ENCODE measurements around the gene ZNF541.
A peak's percentile ranks its signal among the peaks of the same experiment; 100 is the strongest.

ZNF541 gene, protein sequence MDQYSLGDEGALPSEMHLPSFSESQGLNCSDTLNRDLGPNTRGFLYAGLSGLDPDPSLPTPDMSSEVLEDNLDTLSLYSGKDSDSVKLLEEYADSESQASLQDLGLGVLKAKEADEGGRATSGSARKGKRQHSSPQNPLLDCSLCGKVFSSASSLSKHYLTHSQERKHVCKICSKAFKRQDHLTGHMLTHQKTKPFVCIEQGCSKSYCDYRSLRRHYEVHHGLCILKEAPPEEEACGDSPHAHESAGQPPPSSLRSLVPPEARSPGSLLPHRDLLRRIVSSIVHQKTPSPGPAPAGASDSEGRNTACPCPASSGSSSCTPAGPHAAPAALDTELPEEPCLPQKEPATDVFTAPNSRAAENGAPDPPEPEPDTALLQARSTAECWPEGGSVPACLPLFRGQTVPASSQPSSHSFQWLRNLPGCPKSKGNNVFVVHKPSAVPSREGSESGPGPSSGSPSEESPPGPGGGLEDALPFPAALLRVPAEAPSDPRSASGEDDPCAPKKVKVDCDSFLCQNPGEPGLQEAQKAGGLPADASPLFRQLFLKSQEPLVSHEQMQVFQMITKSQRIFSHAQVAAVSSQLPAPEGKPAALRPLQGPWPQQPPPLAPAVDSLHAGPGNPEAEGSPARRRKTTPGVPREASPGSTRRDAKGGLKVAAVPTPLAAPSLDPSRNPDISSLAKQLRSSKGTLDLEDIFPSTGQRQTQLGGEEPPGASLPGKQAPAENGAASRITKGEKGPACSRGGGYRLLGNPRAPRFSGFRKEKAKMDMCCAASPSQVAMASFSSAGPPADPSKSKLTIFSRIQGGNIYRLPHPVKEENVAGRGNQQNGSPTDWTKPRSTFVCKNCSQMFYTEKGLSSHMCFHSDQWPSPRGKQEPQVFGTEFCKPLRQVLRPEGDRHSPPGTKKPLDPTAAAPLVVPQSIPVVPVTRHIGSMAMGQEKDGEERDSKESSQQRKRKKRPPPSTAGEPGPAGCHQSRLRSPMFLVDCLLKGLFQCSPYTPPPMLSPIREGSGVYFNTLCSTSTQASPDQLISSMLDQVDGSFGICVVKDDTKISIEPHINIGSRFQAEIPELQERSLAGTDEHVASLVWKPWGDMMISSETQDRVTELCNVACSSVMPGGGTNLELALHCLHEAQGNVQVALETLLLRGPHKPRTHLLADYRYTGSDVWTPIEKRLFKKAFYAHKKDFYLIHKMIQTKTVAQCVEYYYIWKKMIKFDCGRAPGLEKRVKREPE (N-terminal part only)

DNA sequence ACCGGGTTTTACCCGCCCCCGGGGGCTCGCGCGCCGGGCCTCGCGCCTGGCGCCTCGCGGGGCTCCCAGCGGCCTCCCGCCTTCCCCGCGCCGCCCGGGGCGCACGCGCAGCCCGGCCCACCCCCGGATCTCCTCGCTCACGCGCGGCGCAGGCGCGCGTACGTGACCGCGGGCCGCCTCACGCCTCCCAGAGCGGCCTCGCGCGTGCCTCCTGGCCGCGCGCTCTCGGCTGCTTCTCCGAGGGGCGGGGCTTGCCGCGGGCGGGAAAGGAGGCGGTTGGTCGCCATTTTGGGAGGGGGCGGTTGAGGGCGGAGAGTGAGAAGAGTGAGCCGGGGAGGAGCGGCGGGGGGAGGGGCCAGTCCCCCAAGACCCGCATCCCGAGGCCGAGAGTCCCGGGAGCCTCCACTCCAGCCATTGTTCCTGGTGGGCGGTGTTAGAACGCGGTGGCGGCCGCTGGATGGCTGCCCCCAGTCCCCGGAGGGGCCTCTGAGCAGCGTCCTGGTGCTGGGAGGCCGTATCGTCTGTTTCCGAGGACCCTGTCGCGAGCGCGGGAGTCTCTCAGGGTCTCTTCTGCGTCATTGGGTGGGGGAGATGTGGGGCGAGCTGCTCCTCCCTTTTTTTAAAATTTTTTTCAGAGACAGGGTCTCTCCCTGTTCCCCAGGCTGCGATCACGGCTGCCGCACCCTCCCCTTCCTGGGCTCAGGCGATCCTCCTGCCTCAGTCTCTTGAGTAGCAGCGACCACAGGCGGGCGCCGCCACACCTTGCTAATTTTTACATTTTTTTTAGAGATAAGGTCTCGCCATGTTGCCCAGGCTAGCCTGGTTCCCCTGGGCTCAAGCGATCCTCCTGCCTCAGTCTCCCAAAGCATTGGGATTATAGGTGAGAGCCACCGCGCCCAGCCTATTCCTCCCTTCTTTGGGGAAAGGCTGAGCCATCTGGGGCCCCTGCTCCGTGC, at the start of gene ZNF541:
Gene ZNF541 (minus strand): TSS at position 78 of the 956 bp plus-strand sequence. CDS start 17,292 bp downstream, outside the sequence.
- Mint-ChIP-seq H3K27ac (no peak within 1 kb of the TSS), H3K4me1 (peaks cover 15% of the 10 kb centered on the region), H3K36me3 (no peaks in the 10 kb centered on the region), H3K27me3 (peaks cover 77% of the 10 kb centered on the region), H3K9me3 (peaks cover 4% of the 10 kb centered on the region), H3K4me3 (peak within 1 kb of the TSS; percentile 48)
- no peak for ATAC-seq

DNA sequence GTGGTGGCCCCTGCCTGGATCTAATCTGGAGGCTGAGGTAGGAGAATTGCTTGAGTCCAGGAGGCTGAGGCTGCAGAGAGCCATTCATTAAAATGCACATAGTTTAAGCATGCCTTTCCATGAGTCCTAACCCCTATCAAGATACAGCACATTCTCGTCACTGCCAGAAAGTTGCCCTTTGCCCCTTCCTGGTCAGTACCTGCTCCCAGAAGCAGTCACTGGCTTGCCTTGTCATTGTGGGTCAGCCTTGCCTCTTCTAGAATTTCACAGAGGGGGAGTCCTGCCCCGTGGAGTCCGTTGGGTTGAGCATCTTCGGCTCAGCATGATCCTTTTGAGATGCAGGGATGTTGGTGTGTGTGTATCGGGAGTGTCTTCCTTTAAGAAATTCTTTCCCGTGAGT, 46.8 kb upstream of the ZNF541 start:
- Mint-ChIP-seq H3K9me3 (no peaks in the 10 kb centered on the region), H3K27ac (no peak overlapping the region), H3K4me1 (peaks cover 57% of the 10 kb centered on the region), H3K4me3 (no peak overlapping the region), H3K27me3 (no peaks in the 10 kb centered on the region), H3K36me3 (peaks cover 21% of the 10 kb centered on the region)
- ATAC-seq, result no peak

DNA sequence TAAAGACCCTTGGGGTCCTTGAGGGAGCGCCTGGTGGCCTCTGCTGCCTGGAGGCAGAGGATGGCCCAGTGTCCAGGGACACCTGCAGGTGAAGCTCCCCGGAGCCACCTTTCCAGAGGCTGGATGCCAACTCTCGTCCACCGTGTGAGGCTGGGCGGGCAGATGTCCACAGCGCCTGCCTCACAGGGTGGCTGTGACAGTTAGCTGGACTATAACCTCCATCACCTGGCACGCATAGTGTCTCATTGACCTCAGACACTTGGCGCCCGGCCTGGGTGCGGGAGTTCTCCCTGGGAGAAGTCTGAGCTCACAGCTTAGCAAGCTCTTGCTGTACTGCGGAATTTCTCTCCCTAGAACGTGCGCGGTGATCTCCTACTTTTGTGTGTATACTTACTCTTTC, 45.8 kb upstream of the ZNF541 start:
- Mint-ChIP-seq H3K4me3 (no peak overlapping the region), H3K9me3 (no peaks in the 10 kb centered on the region), H3K27me3 (no peaks in the 10 kb centered on the region), H3K27ac (no peak overlapping the region), H3K36me3 (peaks cover 18% of the 10 kb centered on the region), H3K4me1 (peaks cover 50% of the 10 kb centered on the region)
- no peak for ATAC-seq

DNA sequence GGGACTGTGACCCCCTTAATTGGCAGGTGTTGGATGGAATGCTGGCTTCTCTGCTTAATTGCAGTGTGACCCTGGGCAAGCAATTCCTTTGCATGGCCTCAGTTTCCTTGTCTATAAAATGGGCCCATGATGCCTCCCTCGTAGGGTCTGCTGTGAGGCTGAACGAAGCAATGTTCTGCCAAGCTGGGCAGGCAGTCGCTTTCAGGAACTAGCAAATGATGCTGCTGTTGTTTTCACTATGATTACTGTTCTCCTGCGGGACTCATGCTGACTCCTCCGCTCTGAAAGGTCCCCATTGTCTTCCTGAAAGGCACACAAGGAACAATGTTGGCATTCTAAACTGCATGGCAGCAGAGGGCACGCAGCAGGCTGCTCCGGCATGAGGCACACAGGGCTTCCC, 42.8 kb upstream of the ZNF541 start:
- peaks cover 61% of the 10 kb centered on the region for H3K4me1 Mint-ChIP-seq
- H3K27ac Mint-ChIP-seq, result peak overlapping the region; percentile 23
- H3K4me3 Mint-ChIP-seq, result no peak overlapping the region
- peaks cover 16% of the 10 kb centered on the region for H3K36me3 Mint-ChIP-seq
- ATAC-seq, result no peak
- no peaks in the 10 kb centered on the region for H3K27me3 Mint-ChIP-seq
- H3K9me3 Mint-ChIP-seq, result no peaks in the 10 kb centered on the region

DNA sequence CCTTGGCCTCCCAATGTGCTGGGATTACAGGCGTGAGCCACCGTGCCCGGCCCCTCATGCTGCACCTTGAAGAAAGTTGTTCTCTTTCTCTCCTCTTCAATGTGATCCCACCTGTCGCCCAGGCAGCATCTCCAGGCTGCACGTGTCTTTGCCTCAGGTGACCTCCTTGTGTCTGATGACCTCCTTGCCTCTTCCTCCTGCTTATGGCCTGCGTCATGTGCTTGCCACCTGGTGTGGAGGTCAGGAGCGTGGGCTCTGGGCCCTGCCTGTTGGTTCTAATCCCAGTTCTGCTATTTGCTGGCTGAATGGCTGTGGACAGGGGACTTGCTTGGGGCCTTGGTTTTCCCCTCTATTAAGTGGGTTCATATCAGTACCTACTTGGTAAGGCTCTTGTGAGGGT, 42.3 kb upstream of the ZNF541 start:
- Mint-ChIP-seq H3K4me3 (peak overlapping the region; percentile 14), H3K36me3 (peaks cover 16% of the 10 kb centered on the region), H3K9me3 (no peaks in the 10 kb centered on the region), H3K4me1 (peaks cover 63% of the 10 kb centered on the region), H3K27me3 (no peaks in the 10 kb centered on the region), H3K27ac (peak overlapping the region; percentile 23)
- ATAC-seq, result peak; percentile 84

DNA sequence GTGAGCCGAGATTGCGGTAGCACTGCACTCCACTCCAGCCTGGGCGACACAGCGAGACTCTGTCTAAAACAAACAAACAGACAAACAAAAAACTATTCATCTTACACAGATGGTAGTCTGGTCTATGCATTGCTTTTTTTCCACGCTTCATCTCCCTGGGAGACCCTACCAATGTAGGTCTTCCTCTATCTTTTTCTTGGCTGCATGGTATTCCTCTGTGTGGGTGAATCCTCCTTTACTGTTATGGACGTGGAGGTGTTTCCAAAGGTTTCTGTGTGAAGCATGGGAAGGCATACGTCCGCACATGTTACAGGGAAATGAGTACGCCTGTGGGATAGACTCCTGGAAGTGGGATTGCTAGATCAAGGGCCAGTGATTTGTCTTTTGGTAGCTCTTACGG, 41.6 kb upstream of the ZNF541 start:
- Mint-ChIP-seq H3K9me3 (no peaks in the 10 kb centered on the region), H3K27me3 (no peaks in the 10 kb centered on the region), H3K4me1 (peaks cover 58% of the 10 kb centered on the region), H3K4me3 (no peak overlapping the region), H3K27ac (no peak overlapping the region), H3K36me3 (peaks cover 16% of the 10 kb centered on the region)
- no peak for ATAC-seq

DNA sequence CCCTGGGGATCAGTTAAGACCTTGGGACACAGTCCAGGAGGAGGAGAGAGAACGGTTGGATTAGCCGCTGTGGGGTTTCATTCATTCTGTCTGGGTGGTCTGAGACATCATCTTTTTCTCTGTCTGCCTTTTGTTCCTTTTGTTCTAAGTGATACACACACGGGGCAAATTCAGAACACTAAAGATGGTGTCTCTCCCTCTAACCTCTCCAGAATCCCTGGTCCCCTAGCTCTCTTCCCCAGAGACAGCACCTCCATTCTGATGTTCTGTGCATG, 41.0 kb upstream of the ZNF541 start:
- H3K4me1 Mint-ChIP-seq, result peaks cover 58% of the 10 kb centered on the region

DNA sequence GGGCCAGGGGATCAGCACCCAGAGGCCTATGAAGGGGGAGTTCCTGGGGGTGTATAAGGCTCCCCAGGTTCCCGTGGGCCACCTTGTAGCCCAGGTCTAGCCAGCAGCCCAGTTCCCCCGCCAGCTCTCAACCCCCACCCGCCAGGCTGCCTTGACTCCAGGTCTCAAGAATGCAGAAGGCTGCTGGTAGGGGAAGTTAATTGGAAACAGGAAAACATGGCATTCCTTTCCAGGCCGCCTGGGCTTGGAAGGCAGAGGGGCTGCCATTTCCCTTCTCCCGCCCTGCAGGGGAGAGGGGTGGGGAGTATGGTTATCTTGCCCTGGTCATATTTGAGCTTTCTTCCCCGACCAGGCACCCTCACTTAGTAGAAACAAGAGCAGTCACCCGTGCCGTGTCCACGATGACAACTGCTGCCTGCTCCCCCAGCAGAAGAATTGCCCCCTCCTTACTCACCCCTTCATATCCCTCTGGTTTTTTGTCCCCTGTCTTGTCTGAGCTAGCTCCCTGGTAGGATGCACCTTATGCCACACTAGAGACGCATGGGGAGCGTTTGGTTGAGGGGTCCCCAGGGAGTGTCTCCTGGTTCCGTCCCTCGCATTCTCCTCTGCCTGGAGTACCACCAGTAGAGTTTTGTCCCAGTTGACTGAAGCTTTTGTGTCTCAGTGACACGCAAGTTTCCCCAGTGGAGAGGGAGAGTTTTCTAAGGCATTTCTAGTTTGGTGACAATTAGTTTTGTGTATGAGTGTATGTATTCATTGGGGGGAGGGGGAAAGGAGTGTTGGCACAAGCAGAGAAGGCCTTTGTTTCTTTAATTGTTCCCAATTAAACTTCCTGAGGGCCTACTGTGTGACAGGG, 40.4 kb upstream of the ZNF541 start:
- Mint-ChIP-seq H3K36me3 (peaks cover 16% of the 10 kb centered on the region), H3K4me3 (no peak overlapping the region), H3K9me3 (no peaks in the 10 kb centered on the region), H3K4me1 (peaks cover 54% of the 10 kb centered on the region), H3K27me3 (no peaks in the 10 kb centered on the region), H3K27ac (no peak overlapping the region)
- no peak for ATAC-seq

More for the DNA sequence above, 41.0 kb upstream of the ZNF541 start:
- H3K36me3 Mint-ChIP-seq, result peaks cover 16% of the 10 kb centered on the region
- no peaks in the 10 kb centered on the region for H3K9me3 Mint-ChIP-seq
- H3K4me3 Mint-ChIP-seq, result no peak overlapping the region
- no peak for ATAC-seq
- no peaks in the 10 kb centered on the region for H3K27me3 Mint-ChIP-seq
- no peak overlapping the region for H3K27ac Mint-ChIP-seq

DNA sequence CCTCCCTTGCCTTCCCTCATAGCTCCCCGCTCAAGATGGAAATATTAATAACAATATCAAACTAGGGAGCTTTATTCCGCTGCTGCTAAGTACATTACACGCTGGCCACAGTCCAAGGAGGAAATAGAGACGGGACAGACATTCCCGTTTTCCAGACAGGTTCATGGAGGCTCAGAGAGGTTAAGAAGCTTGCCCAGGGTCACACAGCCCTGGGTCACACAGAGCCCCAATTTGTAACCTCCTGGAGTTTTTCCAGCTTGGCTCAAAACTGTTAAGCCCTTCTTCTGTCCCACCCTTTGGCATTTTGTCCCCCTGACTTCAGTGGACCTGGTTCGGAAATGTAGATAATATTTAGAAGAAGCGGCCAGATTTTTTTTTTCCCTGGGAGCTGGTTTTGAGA, 38.0 kb upstream of the ZNF541 start:
- Mint-ChIP-seq H3K4me3 (peak overlapping the region; percentile 95), H3K27ac (peak overlapping the region; percentile 87), H3K36me3 (peaks cover 16% of the 10 kb centered on the region), H3K4me1 (peaks cover 41% of the 10 kb centered on the region), H3K9me3 (no peaks in the 10 kb centered on the region), H3K27me3 (no peaks in the 10 kb centered on the region)
- ATAC-seq, result no peak

DNA sequence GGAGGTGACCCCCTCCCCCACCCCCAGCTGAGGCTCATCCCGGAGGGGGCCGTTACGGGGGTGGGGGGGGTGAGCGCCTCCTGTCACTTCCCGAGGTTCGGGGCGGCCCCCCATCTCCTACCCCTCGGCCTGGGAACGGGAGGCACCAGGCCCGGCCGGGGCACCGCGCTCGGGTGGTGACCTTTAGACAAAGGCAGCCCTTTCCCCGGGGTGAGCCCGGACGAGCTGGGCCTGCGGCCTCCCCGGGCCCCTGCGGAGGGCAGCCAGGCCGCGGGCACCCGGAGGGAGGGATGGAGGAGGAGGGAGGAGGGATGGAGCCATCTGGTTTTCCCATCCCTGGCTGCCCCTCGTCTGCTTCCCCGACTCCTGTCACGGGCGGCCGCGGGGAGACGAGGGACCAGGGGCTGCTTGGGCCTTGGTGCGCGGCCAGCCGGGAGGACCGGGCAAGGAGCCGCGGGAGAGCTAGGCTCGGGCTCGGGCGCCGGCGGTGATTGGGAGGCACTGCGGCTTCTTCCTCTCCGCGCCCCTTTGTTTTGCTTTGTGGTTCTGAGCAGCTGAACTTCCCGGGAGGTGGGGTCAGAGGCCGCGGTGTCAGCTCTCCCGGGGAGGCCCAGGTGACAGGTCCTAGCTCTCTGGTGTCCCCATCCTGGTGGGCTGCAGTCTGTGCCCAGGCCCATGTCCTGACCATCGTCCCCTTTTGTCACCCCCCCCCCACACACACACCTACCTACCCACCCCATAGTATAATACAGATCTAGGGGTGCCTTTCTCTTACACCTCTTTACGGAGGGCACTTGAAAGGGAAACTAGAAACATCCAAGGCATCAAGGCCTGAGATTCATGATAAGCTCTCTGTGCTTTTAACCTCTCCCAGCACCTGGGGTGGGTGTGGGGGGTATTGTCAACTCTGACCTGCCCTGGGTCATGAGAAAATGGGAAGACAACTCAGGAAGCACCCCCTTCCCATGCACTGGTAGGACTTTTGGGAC, 37.3 kb upstream of the ZNF541 start:
- peaks cover 34% of the 10 kb centered on the region for H3K4me1 Mint-ChIP-seq
- H3K27me3 Mint-ChIP-seq, result no peaks in the 10 kb centered on the region
- H3K36me3 Mint-ChIP-seq, result peaks cover 12% of the 10 kb centered on the region
- peak overlapping the region; percentile 95 for H3K4me3 Mint-ChIP-seq
- H3K27ac Mint-ChIP-seq, result peak overlapping the region; percentile 87
- peak; percentile 1 for ATAC-seq
- no peaks in the 10 kb centered on the region for H3K9me3 Mint-ChIP-seq

DNA sequence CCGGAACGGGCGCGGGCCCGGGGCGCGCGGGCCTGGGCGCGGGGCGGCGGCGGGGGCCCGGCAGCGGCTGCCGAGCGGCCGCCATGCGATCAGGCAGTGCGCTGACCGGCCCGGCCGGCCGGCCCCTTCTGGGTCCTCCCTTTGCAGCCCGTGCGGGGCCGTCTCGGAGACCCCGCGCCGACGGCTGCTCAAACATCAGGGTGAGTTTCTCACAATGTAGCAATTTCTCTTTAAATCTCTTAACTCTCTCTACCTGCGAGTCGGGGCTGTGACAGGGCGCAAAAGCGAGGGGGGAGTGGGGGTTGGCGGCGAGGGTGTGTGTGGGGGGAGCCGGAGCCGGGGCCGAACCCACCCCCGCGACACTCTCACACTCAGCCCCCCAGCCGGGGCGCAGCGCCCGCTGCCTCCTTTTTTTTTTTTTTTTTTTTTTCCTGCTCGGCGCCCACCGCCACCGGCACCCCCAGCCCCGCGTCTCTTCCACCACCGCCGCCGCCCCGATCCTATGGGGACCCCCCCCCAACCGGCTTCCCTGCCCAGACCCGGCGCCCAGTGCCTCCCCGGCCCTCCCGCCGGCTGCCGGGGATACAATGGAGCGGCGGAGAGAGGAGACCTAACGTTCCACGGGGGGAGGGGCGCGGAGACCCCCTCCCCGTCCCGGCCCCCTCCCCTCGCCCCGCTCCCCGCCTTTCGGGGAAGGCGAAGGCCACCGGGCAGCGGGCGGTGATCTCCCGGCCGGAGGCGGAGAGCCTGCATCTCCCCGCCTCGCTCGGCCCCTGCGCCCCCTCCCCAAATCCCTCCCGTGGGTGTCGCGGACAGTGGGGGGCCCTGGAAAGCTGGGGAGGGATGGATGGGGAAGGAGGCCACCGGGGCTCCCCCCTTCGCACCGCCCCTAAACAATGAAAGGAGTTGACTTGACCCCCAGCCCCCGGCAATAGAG, 36.3 kb upstream of the ZNF541 start, which contains the start of gene BICRA:
Gene BICRA (plus strand): TSS at position 166 of the 937 bp plus-strand sequence. CDS start 64,441 bp downstream, outside the sequence.
- ATAC-seq, result peak; percentile 83
- Mint-ChIP-seq H3K9me3 (no peaks in the 10 kb centered on the region), H3K27me3 (no peaks in the 10 kb centered on the region), H3K4me1 (peaks cover 29% of the 10 kb centered on the region), H3K27ac (peak within 1 kb of the TSS; percentile 87), H3K36me3 (peaks cover 6% of the 10 kb centered on the region), H3K4me3 (peak within 1 kb of the TSS; percentile 95)
